Type B pancreatic cell (in vitro differentiated cells): ENCODE results near the gene DBR1. TPM values are rescaled to one million over a fixed set of nuclear protein-coding genes. Genes with fewer than 3 reads are reported as not detected.
"Not testable (repeated sequence)": the region's sequence is repeated elsewhere in the genome, so short reads cannot be mapped to it uniquely, and the experiment has no call there.

Experiments
- DNase-seq: peaks from one replicate; pipeline ENCODE4 v3.0.0; 2021; ENCODE audit warnings: mixed read lengths; ENCODE audit not compliant: unreplicated experiment; ENCODE audit errors: extremely low spot score
- H3K27ac Mint-ChIP-seq: 2 replicates; pipeline ENCODE4 v1.8.0; 2021; ENCODE audit warnings: mild to moderate bottlenecking, mixed read lengths
- H3K27me3 Mint-ChIP-seq: 2 replicates; pipeline ENCODE4 v1.8.0; 2021; ENCODE audit warnings: mixed read lengths
- H3K36me3 Mint-ChIP-seq: 2 replicates; pipeline ENCODE4 v1.8.0; 2021; ENCODE audit warnings: mixed read lengths
- H3K4me1 Mint-ChIP-seq: one replicate; pipeline ENCODE4 v1.8.0; 2021; ENCODE audit warnings: mixed read lengths; ENCODE audit not compliant: unreplicated experiment
- H3K4me3 Mint-ChIP-seq: 2 replicates; pipeline ENCODE4 v1.8.0; 2021; ENCODE audit warnings: mild to moderate bottlenecking, mixed read lengths
- H3K9me3 Mint-ChIP-seq: 2 replicates; pipeline ENCODE4 v1.8.0; 2021; ENCODE audit warnings: mixed read lengths
- total RNA-seq: library from RNA; stranded (reverse); gene quantifications from 2 replicates; pipeline ENCODE4 v1.2.1, GENCODE V29; 2021; ENCODE audit warnings: low replicate concordance
- TF ChIP-seq, protein P1 (sequence below): fragments of 200-600 bp; sonication (generic); conservative IDR thresholded peaks from 2 replicates; pipeline ENCODE4 v1.5.0; 2021; ENCODE audit warnings: antibody characterized with exemption, mild to moderate bottlenecking

The DBR1 gene
- total RNA-seq, 1 donor from 2014 or later: 21.2 TPM

GRCh38 chr3:138165061-138165460 is 9.7 kb downstream of the DBR1 start:
- DNase-seq: no peak
- TF ChIP-seq, protein P1, sequence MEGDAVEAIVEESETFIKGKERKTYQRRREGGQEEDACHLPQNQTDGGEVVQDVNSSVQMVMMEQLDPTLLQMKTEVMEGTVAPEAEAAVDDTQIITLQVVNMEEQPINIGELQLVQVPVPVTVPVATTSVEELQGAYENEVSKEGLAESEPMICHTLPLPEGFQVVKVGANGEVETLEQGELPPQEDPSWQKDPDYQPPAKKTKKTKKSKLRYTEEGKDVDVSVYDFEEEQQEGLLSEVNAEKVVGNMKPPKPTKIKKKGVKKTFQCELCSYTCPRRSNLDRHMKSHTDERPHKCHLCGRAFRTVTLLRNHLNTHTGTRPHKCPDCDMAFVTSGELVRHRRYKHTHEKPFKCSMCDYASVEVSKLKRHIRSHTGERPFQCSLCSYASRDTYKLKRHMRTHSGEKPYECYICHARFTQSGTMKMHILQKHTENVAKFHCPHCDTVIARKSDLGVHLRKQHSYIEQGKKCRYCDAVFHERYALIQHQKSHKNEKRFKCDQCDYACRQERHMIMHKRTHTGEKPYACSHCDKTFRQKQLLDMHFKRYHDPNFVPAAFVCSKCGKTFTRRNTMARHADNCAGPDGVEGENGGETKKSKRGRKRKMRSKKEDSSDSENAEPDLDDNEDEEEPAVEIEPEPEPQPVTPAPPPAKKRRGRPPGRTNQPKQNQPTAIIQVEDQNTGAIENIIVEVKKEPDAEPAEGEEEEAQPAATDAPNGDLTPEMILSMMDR: no peak
- H3K36me3 Mint-ChIP-seq: peaks cover 44% of the 10 kb centered on the region
- H3K4me3 Mint-ChIP-seq: no peak overlapping the region
- no peaks in the 10 kb centered on the region for H3K27me3 Mint-ChIP-seq
- no peaks in the 10 kb centered on the region for H3K9me3 Mint-ChIP-seq
- H3K4me1 Mint-ChIP-seq: no peaks in the 10 kb centered on the region
- no peak overlapping the region for H3K27ac Mint-ChIP-seq

- H3K4me1 Mint-ChIP-seq: no peaks in the 10 kb centered on the region
- DNase-seq: no peak
- peaks cover 11% of the 10 kb centered on the region for H3K9me3 Mint-ChIP-seq
- no peak overlapping the region for H3K27ac Mint-ChIP-seq
- peaks cover 12% of the 10 kb centered on the region for H3K36me3 Mint-ChIP-seq
- H3K4me3 Mint-ChIP-seq: no peak overlapping the region
- TF ChIP-seq, protein P1: no peak
- no peaks in the 10 kb centered on the region for H3K27me3 Mint-ChIP-seq
Observed at GRCh38 chr3:138157743-138158142, 17.0 kb downstream of the DBR1 start.

DNA sequence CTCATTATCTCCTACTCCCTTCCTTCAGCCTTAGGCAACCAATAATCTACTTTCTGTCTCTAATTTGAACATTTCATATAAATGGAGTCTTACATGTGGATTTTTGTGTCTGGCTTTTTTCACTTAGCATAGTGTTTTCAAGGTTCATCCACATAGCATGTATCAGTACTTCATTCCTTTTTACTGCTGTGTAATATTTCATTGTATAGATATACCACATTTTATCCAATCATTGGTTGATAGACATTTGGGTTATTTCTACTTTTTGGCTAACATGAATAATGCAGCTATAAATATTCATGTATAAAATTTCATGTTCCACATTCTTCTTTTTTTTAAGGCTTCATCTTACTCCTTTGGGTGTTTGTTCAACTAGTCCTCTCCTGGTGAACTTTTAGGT is 20.2 kb downstream of the DBR1 start:
- H3K9me3 Mint-ChIP-seq: peaks cover 11% of the 10 kb centered on the region
- no peak overlapping the region for H3K27ac Mint-ChIP-seq
- DNase-seq: no peak
- H3K4me1 Mint-ChIP-seq: no peaks in the 10 kb centered on the region
- no peak overlapping the region for H3K4me3 Mint-ChIP-seq
- no peaks in the 10 kb centered on the region for H3K36me3 Mint-ChIP-seq
- no peaks in the 10 kb centered on the region for H3K27me3 Mint-ChIP-seq
- TF ChIP-seq, protein P1: no peak

GRCh38 chr3:138148503-138148902 is 26.2 kb downstream of the DBR1 start:
- no peaks in the 10 kb centered on the region for H3K36me3 Mint-ChIP-seq

GRCh38 chr3:138142181-138142580 is 32.5 kb downstream of the DBR1 start:
- DNase-seq, H3K27ac Mint-ChIP-seq, H3K27me3 Mint-ChIP-seq: not testable (repeated sequence)

More at GRCh38 chr3:138148503-138148902, 26.2 kb downstream of the DBR1 start:
- DNase-seq: no peak
- Mint-ChIP-seq H3K4me3 (no peak overlapping the region), H3K27ac (no peak overlapping the region), H3K4me1 (no peaks in the 10 kb centered on the region), H3K27me3 (no peaks in the 10 kb centered on the region), H3K9me3 (peaks cover 2% of the 10 kb centered on the region)
- TF ChIP-seq, protein P1: no peak

GRCh38 chr3:138140940-138141339 is 33.8 kb downstream of the DBR1 start:
- no peaks in the 10 kb centered on the region for H3K36me3 Mint-ChIP-seq
- H3K9me3 Mint-ChIP-seq: peaks cover 4% of the 10 kb centered on the region
- H3K27ac Mint-ChIP-seq: no peak overlapping the region
- H3K27me3 Mint-ChIP-seq: peaks cover 8% of the 10 kb centered on the region
- no peak overlapping the region for H3K4me3 Mint-ChIP-seq
- DNase-seq: no peak
- H3K4me1 Mint-ChIP-seq: no peaks in the 10 kb centered on the region
- TF ChIP-seq, protein P1: no peak

More at GRCh38 chr3:138142181-138142580, 32.5 kb downstream of the DBR1 start:
- not testable (repeated sequence) for H3K4me1 Mint-ChIP-seq, H3K4me3 Mint-ChIP-seq, H3K36me3 Mint-ChIP-seq, H3K9me3 Mint-ChIP-seq
